Endometrium (tissue), 2 donors: ENCODE results near the gene TOP2A.
A peak's percentile ranks its signal among the peaks of the same experiment; 100 is the strongest.
"Not testable (repeated sequence)": the region's sequence is repeated elsewhere in the genome, so short reads cannot be mapped to it uniquely, and the experiment has no call there.

Experiments used
- FAIRE-seq: peaks from 2 replicates; lab custom pipeline; 2012; peaks lifted over from hg19 to GRCh38; lab: Jason Lieb, UNC
- donor health status: control.
- donor health status: control.

TOP2A gene

GRCh38 chr17:40431231-40431602, 13.5 kb upstream of the TOP2A start:
- no peak for FAIRE-seq

- no peak for FAIRE-seq
Observed at GRCh38 chr17:40430272-40431230, 12.9 kb upstream of the TOP2A start.

DNA sequence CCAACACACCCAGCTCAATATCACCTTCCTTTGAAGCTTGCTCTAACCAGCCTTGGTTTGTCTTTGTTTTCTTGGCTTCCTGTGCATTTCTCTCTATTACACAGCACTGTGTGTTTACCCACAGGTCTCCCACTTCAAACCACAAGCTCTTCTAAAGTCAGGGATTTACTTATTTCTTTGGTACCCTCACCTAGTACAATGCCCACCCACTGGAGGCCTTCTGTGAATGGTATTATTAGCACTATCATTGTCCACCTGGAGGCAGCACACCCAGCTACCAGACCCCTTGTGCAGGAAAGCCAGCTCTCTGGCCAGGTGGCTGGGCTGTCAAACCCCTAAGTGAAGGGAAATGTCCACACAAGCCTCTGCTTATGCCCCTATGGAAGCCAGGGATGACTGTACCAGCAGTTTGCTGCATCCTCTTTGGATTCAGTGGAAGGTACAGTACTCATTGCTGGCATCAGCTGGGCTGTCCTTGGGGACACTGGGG, 9.4 kb upstream of the TOP2A start:
- no peak for FAIRE-seq

GRCh38 chr17:40425741-40426140, 8.0 kb upstream of the TOP2A start:
- FAIRE-seq, result no peak

- no peak for FAIRE-seq
Observed at GRCh38 chr17:40422990-40423633, 5.4 kb upstream of the TOP2A start.

- no peak for FAIRE-seq
Observed at GRCh38 chr17:40419559-40420331, 2.0 kb upstream of the TOP2A start.

- no peak for FAIRE-seq
Observed at GRCh38 chr17:40418428-40418706, 671 bp upstream of the TOP2A start.

GRCh38 chr17:40417258-40417608, 463 bp downstream of the TOP2A start:
- FAIRE-seq, result no peak

GRCh38 chr17:40416671-40417070, 1.0 kb downstream of the TOP2A start:
- FAIRE-seq, result no peak

GRCh38 chr17:40415390-40415789, 2.3 kb downstream of the TOP2A start:
- FAIRE-seq, result peak; percentile 39

- not testable (repeated sequence) for FAIRE-seq
Observed at GRCh38 chr17:40414312-40414711, 3.4 kb downstream of the TOP2A start.

GRCh38 chr17:40412880-40413279, 4.8 kb downstream of the TOP2A start:
- no peak for FAIRE-seq

- FAIRE-seq, result no peak
Observed at GRCh38 chr17:40411821-40412220, 5.9 kb downstream of the TOP2A start.

- FAIRE-seq, result no peak
Observed at GRCh38 chr17:40410082-40410481, 7.6 kb downstream of the TOP2A start.

- FAIRE-seq, result not testable (repeated sequence)
Observed at GRCh38 chr17:40409540-40409939, 8.2 kb downstream of the TOP2A start.

GRCh38 chr17:40407460-40407859, 10.2 kb downstream of the TOP2A start:
- no peak for FAIRE-seq

GRCh38 chr17:40404003-40404402, 13.7 kb downstream of the TOP2A start:
- FAIRE-seq, result no peak

GRCh38 chr17:40402668-40403067, 15.0 kb downstream of the TOP2A start:
- FAIRE-seq, result no peak

DNA sequence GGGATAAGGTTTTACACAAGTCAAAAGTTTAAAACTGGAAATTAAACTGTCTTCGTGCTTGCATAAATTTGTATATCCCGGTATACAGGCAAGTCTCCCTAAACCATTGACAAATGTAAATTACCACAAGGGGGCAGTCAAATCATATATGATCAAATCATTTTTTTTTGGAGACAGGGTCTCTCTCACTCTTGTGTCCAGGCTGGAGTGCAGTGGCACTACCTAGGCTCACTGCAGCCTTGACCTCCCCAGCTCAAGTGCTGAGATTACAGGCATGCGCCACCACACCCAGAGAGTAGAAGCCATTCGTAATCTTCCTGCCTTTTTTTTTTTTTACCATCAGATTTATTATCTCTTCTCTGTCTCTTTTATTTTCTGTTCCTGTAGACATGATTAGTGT, 18.5 kb downstream of the TOP2A start:
- FAIRE-seq, result no peak

GRCh38 chr17:40386555-40386954, 31.1 kb downstream of the TOP2A start:
- FAIRE-seq, result not testable (repeated sequence)

DNA sequence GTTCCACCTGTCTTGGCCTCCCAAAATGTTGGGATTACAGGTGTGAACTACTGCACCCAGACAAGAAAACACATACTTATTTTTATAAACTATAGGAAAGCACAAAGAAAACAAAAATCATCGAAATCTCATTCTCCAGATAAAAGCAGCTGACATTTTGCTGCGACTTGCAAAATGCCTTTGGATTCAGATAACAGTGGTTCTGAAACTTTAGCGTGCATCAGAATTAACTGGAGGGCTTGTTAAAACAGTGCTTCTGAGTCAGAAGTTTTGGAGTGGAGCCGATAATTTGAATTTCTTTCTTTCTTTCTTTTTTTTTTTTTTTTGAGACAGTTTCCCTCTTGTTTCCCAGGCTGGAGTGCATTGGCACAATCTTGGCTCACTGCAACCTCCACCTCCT, 35.4 kb downstream of the TOP2A start:
- FAIRE-seq, result no peak

DNA sequence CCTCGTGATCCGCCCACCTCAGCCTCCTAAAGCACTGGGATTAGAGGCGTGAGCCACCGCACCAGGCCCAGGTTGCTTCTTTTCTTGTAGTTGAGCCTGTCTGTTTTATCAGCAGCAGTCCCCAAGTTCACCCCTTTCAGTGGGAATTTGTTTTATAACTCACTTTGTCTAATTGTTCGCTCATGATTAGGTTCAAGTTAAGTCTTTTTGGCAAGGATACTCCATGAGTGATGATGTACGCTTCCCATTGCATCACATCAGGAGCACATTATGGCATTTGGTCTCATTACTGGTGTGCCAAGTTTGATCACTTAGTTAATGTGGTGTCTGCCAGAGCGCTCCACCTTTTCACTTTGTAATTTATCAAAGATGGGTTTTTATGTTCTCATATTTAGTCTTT, 38.7 kb downstream of the TOP2A start:
- FAIRE-seq, result no peak

DNA sequence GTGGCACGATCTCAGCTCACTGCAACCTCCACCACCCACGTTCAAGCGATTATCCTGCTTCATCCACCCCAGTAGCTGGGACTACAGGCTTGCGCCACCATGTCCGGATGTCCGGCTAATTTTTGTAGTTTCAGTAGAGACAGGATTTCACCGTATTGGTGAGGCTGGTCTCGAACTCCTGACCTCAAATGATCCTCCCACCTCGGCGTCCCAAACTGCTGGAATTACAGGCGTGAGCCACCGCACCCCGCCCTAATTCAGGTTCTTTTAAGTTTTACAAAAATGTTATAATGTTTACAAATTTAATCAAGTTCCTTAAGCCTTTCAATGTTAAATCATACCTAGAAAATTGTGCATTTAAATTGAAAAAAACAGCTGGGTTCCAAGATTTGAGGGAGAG, 39.9 kb downstream of the TOP2A start:
- no peak for FAIRE-seq
